Mesendoderm (in vitro differentiated cells): ENCODE results near the gene WASF2.

Source experiments
- DNase-seq: peaks from one replicate; pipeline ENCODE4 v3.0.0; 2013
- H2AK5ac ChIP-seq: 2 replicates; pipeline ENCODE4 v1.6.1; 2013; ENCODE audit warnings: low read length, inconsistent platforms
- H2BK120ac ChIP-seq: 2 replicates; pipeline ENCODE4 v1.6.1; 2013; ENCODE audit warnings: low read depth, mild to moderate bottlenecking, low read length, moderate library complexity, mixed read lengths
- H2BK15ac ChIP-seq: replicated peaks from 2 replicates; pipeline ENCODE4 v1.6.1; 2013; ENCODE audit warnings: low read depth, mild to moderate bottlenecking, moderate library complexity
- H2BK5ac ChIP-seq: 2 replicates; pipeline ENCODE4 v1.6.1; 2013; ENCODE audit warnings: low read length, inconsistent platforms
- H3K18ac ChIP-seq: 2 replicates; pipeline ENCODE4 v1.6.1; 2013; ENCODE audit warnings: mild to moderate bottlenecking, low read length, mixed read lengths
- H3K23ac ChIP-seq: one replicate; pipeline ENCODE4 v1.6.1; 2013; ENCODE audit warnings: low read length
- H3K27ac ChIP-seq: 2 replicates; pipeline ENCODE4 v1.5.1; 2013; ENCODE audit warnings: low read depth, mild to moderate bottlenecking, inconsistent platforms, low read length, moderate library complexity
- H3K27me3 ChIP-seq: 2 replicates; pipeline ENCODE4 v1.6.1; 2013; ENCODE audit warnings: low read length, control low read depth, mild to moderate bottlenecking, inconsistent platforms; ENCODE audit not compliant: insufficient read depth, poor library complexity
- H3K36me3 ChIP-seq: 2 replicates; pipeline ENCODE4 v1.6.1; 2013; ENCODE audit warnings: low read length, inconsistent platforms; ENCODE audit not compliant: control insufficient read depth, insufficient read depth
- H3K4ac ChIP-seq: one replicate; pipeline ENCODE4 v1.6.1; 2013; ENCODE audit warnings: low read depth, mild to moderate bottlenecking, low read length, moderate library complexity
- H3K4me1 ChIP-seq: 2 replicates; pipeline ENCODE4 v1.6.1; 2013; ENCODE audit warnings: low read depth, low read length, inconsistent platforms; ENCODE audit not compliant: control insufficient read depth
- H3K4me2 ChIP-seq: 2 replicates; pipeline ENCODE4 v1.6.1; 2013; ENCODE audit warnings: low read length
- H3K4me3 ChIP-seq: 2 replicates; pipeline ENCODE4 v1.5.1; 2013; ENCODE audit warnings: mild to moderate bottlenecking, low read length
- H3K56ac ChIP-seq: one replicate; pipeline ENCODE4 v1.6.1; 2013; ENCODE audit warnings: low read length
- H3K79me1 ChIP-seq: 2 replicates; pipeline ENCODE4 v1.6.1; 2013; ENCODE audit warnings: low read length, inconsistent platforms
- H3K79me2 ChIP-seq: 2 replicates; pipeline ENCODE4 v1.6.1; 2013; ENCODE audit warnings: mild to moderate bottlenecking, low read length; ENCODE audit not compliant: control insufficient read depth, insufficient read depth
- H3K9ac ChIP-seq: 2 replicates; pipeline ENCODE4 v1.6.1; 2013; ENCODE audit warnings: low read length, inconsistent platforms
- H4K5ac ChIP-seq: one replicate; pipeline ENCODE4 v1.6.1; 2013; ENCODE audit warnings: low read length
- H4K8ac ChIP-seq: one replicate; pipeline ENCODE4 v1.6.1; 2013; ENCODE audit warnings: low read depth, mild to moderate bottlenecking, control low read depth, low read length, moderate library complexity
- WGBS: extraction: QIAGEN DNeasy Blood & Tissue Kit; methylation state at CpG from one replicate; pipeline ENCODE4 v1.1.7; 2013; ENCODE audit warnings: low lambda C conversion rate, missing lambda C conversion rate; ENCODE audit not compliant: insufficient coverage; ENCODE audit errors: extremely low coverage; 5-methylcytosine and 5-hydroxymethylcytosine counted together

Gene WASF2

DNA sequence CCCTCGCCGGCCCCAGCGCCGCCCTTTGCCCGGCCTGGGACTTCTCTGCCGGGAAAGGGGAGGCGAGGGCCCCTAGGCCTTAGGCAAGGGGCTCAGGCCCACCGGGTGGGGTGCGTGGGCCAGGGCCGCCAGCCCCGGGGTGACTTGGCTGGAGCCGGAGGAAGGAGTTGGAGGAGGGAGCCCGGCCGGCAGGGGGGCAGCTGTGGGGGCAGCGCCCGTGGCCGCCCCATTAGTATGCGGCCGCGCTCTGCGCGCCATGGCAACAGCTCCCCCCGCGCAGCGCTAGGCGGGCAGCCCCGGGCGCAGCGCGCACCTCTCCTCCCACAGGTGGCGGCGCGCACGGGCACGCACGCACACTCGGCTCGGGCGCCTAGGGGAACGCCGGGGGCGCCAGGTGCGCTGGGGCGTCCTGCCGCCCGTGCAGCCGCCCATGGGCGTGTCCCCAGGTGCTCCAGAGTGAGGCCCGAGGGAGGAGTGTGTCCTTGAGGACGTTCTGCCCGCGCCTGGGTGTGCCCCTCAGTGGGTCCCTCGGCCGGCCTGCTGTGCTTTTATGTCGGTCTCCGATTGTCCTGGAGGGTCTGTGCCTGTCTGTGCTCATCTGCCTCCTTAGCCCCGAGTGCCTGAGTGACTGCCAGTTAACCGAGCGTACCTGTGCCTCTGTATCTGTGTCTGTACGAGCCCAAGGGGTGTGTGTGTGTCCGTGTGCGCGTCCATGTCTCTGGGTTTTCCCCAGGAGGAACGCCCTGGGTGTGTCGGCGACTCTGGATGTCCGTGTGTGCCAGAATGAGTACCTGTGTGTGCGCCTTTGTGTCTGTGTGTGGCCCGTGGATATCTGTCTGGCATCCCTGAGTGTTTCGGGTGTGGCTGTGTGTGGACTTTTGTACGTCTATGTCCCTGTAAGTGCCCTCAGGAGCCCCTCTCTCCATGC is 38.2 kb upstream of the WASF2 start:
- WGBS: no CpG with 5 or more reads among the region's 71 CpGs
- Histone ChIP-seq H3K4me2 (peak overlapping the region; percentile 66), H3K79me1 (no peaks in the 10 kb centered on the region), H2BK5ac (no peak overlapping the region), H3K18ac (peak overlapping the region; percentile 73), H4K8ac (no peak overlapping the region), H3K27me3 (no peaks in the 10 kb centered on the region), H2BK15ac (no peak overlapping the region), H3K79me2 (no peaks in the 10 kb centered on the region), H2AK5ac (no peak overlapping the region), H4K5ac (no peak overlapping the region), H3K4me1 (peaks cover 19% of the 10 kb centered on the region), H3K4ac (peak overlapping the region; percentile 20), H3K27ac (peak overlapping the region; percentile 20), H3K36me3 (no peaks in the 10 kb centered on the region), H3K4me3 (peak overlapping the region; percentile 14), H2BK120ac (no peak overlapping the region), H3K9ac (peak overlapping the region; percentile 63), H3K23ac (peak overlapping the region; percentile 0), H3K56ac (peak overlapping the region; percentile 66)
- peak; percentile 59 for DNase-seq

DNA sequence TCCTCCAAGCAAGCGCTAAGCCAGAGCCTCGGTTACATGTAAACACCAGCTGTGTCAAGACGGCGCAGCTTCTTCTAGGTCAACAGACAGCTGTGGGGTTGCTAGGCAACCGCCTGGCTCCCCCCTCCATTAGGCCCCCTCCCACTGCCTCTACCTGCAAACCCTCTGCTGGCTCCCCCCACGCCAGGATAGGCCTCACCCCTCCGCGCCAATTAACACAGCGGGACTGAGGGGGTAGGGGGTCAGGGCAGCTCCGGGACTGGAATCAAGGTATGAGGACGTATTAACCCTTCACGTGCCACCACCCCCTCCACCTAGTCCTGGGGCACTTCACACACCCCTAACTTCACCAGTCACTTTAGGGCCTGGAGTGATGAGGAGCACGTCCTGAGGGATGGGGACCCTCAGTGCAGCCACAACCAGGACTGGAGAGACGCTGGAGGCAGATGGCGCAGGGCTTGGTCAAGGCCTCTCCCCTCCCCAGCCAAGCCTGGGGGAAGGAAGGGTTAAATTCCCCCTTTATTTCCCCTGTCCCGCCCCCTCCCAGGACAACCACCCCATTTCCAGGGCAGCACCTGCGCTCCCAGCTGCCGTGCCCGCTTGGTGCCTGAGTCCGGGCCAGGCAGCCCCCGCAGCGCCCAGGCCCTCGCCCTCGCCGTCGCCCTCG is 37.4 kb upstream of the WASF2 start:
- Histone ChIP-seq H3K4me1 (peaks cover 19% of the 10 kb centered on the region), H2BK5ac (no peak overlapping the region), H3K4me3 (no peak overlapping the region), H3K79me2 (no peaks in the 10 kb centered on the region), H3K56ac (peak overlapping the region; percentile 66), H4K5ac (no peak overlapping the region), H3K18ac (peak overlapping the region; percentile 73), H3K36me3 (no peaks in the 10 kb centered on the region), H3K4ac (peak overlapping the region; percentile 20), H3K27me3 (no peaks in the 10 kb centered on the region), H3K4me2 (peak overlapping the region; percentile 66), H3K23ac (peak overlapping the region; percentile 0), H2BK120ac (no peak overlapping the region), H2BK15ac (no peak overlapping the region), H3K27ac (peak overlapping the region; percentile 20), H3K79me1 (no peaks in the 10 kb centered on the region), H3K9ac (peak overlapping the region; percentile 63), H4K8ac (no peak overlapping the region), H2AK5ac (no peak overlapping the region)
- no CpG with 5 or more reads among the region's 27 CpGs for WGBS
- DNase-seq: peak; percentile 97

DNA sequence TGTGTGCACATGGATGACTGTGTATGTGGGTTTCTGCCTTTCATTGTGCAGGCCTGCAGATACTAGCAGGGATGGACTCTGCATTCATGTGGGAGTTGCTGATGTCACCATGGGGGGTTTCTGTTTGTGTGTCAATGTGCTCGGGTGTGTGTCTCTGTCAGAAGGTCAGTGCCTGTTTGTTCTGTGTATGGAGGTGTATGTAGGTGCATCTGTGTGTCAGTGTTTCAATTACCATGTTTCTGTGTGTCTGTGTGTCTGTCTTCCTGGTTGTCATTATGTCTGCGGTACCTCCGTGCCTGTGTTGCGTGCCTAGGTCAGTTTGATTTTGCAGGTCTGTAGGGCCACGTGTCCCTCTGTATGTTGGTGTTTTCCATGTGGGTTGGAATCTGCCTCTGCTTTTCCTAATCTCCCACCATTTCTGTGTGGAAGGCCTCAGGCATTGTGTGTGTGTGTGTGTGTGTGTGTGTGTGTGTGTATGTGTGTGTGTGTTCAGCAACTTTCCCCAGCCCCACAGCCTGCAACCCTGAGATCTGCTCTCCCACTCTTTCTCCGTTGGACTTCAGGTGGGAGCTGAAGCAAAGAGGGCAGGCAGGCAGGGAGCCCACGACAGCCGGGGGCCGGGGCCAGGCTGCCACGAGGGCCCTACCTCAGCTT is 36.7 kb upstream of the WASF2 start:
- Histone ChIP-seq H3K4me1 (peaks cover 19% of the 10 kb centered on the region), H4K8ac (no peak overlapping the region), H3K79me1 (no peaks in the 10 kb centered on the region), H3K4me2 (peak overlapping the region; percentile 66), H2BK120ac (no peak overlapping the region), H3K79me2 (no peaks in the 10 kb centered on the region), H3K27ac (no peak overlapping the region), H3K9ac (peak overlapping the region; percentile 16), H3K36me3 (no peaks in the 10 kb centered on the region), H2BK15ac (no peak overlapping the region), H3K4me3 (no peak overlapping the region), H3K18ac (no peak overlapping the region), H3K4ac (no peak overlapping the region), H2BK5ac (no peak overlapping the region), H2AK5ac (no peak overlapping the region), H3K23ac (no peak overlapping the region), H4K5ac (no peak overlapping the region), H3K56ac (no peak overlapping the region), H3K27me3 (no peaks in the 10 kb centered on the region)
- DNase-seq: no peak
- WGBS: no CpG with 5 or more reads among the region's 10 CpGs

DNA sequence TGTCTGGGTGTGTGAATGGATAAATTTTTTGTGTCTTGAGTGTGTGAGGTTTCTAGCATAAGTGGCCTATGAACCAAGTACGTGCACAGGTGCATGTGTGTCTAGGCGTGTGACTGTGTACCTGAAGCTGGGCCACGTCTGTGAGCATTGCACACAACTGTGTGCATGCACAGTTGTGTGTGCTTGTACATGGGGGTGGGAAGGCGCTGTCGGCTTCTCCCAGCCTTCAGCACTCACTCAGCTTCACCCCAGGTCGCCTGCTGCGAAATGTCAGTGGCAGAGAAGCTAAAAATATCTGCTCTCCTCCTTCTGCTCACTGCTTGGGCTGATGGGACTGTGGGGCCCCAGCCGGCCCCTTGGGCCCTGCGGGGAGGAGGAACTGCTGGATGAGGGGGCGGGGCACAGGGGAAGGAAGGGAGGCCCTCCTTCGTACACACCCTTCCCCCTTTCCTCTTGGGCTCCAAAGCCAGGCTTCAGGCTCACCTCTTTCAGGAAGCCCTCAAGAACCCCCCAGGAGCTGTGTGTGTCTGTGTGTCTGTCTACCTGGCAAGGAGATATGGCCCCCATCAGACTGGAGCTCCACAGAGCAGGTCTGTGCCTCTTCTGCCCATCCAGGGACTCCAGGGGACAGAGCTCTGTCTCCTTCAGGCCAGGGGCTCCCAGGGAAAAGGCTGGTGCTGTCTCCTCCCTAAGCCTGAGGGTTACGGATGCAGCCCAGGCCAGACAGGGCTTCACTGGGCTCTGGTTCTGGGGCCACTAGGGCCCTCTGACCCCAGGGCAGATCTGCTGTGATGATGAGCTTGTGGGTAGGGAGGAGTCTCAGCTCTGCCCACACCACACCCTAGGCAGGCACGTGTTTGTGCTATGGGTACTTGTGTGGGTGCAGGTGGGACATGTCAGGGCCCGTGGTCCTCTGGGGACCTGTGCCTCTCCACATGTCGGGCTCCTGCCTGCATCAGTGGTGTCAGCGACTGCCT is 35.6 kb upstream of the WASF2 start:
- Histone ChIP-seq H3K79me1 (no peaks in the 10 kb centered on the region), H3K4me3 (no peak overlapping the region), H2BK15ac (no peak overlapping the region), H3K18ac (peak overlapping the region; percentile 15), H3K23ac (peak overlapping the region; percentile 59), H4K5ac (no peak overlapping the region), H3K4ac (no peak overlapping the region), H3K4me1 (peaks cover 19% of the 10 kb centered on the region), H3K4me2 (no peak overlapping the region), H3K36me3 (no peaks in the 10 kb centered on the region), H2AK5ac (peak overlapping the region; percentile 71), H2BK5ac (peak overlapping the region; percentile 17), H4K8ac (no peak overlapping the region), H3K27ac (no peak overlapping the region), H3K9ac (peak overlapping the region; percentile 55), H3K27me3 (no peaks in the 10 kb centered on the region), H3K56ac (peak overlapping the region; percentile 73), H2BK120ac (no peak overlapping the region), H3K79me2 (no peaks in the 10 kb centered on the region)
- peak; percentile 78 for DNase-seq
- WGBS: no CpG with 5 or more reads among the region's 16 CpGs

DNA sequence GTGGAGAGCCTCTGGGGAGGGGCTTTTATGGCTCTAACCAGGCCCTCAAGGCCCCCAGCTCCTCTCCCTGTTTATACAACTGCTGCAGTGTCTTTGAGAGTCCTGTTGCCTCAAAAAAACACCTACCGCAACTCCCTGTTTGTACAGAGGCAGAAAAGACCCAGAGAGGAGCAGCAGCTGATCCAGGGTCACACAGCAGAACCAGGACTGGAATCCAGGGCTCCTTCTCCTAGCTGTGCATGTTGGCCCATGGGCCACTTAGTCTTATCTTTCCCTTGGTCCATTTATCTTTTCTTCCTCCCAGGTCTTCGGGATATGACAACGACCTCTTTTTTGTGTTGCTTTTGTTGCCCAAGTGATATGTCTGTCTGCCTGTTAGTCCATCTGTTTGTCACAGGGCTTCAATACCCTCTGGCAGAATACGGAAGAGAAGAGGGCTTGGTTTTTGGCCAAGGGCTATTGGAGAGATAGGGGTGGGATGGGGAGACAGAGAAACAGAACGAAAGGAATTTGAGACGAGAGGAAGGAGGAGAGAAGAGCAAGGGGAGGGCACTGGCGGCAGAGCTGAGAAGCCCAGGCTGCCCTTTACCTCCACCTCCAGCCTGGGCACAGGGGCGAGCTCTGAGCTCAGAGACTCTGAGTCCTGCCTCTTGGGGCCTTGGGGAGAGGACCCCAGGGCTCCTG is 33.5 kb upstream of the WASF2 start:
- no peak overlapping the region for H2AK5ac ChIP-seq

More for the DNA sequence above, 33.5 kb upstream of the WASF2 start:
- H3K4ac ChIP-seq: no peak overlapping the region
- H3K9ac ChIP-seq: peak overlapping the region; percentile 7
- H2BK5ac ChIP-seq: no peak overlapping the region
- peak overlapping the region; percentile 17 for H3K56ac ChIP-seq
- no peak overlapping the region for H3K27ac ChIP-seq
- H4K8ac ChIP-seq: no peak overlapping the region
- no CpG with 5 or more reads among the region's 8 CpGs for WGBS
- H3K4me1 ChIP-seq: peaks cover 14% of the 10 kb centered on the region
- DNase-seq: no peak
- no peak overlapping the region for H3K18ac ChIP-seq
- no peak overlapping the region for H3K23ac ChIP-seq
- no peaks in the 10 kb centered on the region for H3K79me1 ChIP-seq
- no peaks in the 10 kb centered on the region for H3K36me3 ChIP-seq
- no peak overlapping the region for H2BK15ac ChIP-seq
- peak overlapping the region; percentile 9 for H2BK120ac ChIP-seq
- H3K4me2 ChIP-seq: no peak overlapping the region
- H3K79me2 ChIP-seq: no peaks in the 10 kb centered on the region
- no peaks in the 10 kb centered on the region for H3K27me3 ChIP-seq
- no peak overlapping the region for H4K5ac ChIP-seq
- no peak overlapping the region for H3K4me3 ChIP-seq
